GM18505 (cell line): ENCODE data around the gene EML1.
"Not testable (repeated sequence)": the region's sequence is repeated elsewhere in the genome, so short reads cannot be mapped to it uniquely, and the experiment has no call there.

Experiments
- ATAC-seq: cut with Tn5 transposase; IDR thresholded peaks from one replicate; pipeline ENCODE4 v1.9.1; 2021; ENCODE audit not compliant: unreplicated experiment
- POLR2A ChIP-seq: IDR thresholded peaks from 4 replicates; pipeline ENCODE4 v1.6.1; 2011; ENCODE audit warnings: borderline replicate concordance; ENCODE audit not compliant: insufficient read depth, insufficient read length; ENCODE audit errors: extremely low read depth

The EML1 gene

DNA sequence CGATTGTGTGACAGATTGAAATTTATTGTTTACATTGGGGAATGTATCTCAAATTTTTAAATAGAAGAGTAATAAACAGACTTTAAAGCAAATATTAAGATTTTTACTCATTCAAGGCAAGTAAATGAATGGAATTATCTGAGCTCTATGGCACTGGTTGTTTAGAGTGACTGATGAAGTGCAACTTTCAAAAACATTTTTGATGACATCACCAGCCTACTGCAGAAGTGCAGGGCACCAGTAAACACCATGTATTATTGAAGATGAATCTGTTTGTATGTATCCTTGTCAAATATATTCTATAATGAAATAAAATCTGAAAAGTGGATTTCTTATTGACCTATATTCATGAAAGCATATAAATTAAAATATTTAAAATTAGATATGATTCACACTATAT lies 148.0 kb downstream of the EML1 start:
- TF ChIP-seq POLR2A = no peak
- ATAC-seq = no peak

- TF ChIP-seq POLR2A = no peak
- no peak for ATAC-seq
Observed at GRCh38 chr14:99943620-99944019, 150.4 kb downstream of the EML1 start.

GRCh38 chr14:99944241-99944651 lies 151.0 kb downstream of the EML1 start:
- TF ChIP-seq POLR2A = no peak
- no peak for ATAC-seq

DNA sequence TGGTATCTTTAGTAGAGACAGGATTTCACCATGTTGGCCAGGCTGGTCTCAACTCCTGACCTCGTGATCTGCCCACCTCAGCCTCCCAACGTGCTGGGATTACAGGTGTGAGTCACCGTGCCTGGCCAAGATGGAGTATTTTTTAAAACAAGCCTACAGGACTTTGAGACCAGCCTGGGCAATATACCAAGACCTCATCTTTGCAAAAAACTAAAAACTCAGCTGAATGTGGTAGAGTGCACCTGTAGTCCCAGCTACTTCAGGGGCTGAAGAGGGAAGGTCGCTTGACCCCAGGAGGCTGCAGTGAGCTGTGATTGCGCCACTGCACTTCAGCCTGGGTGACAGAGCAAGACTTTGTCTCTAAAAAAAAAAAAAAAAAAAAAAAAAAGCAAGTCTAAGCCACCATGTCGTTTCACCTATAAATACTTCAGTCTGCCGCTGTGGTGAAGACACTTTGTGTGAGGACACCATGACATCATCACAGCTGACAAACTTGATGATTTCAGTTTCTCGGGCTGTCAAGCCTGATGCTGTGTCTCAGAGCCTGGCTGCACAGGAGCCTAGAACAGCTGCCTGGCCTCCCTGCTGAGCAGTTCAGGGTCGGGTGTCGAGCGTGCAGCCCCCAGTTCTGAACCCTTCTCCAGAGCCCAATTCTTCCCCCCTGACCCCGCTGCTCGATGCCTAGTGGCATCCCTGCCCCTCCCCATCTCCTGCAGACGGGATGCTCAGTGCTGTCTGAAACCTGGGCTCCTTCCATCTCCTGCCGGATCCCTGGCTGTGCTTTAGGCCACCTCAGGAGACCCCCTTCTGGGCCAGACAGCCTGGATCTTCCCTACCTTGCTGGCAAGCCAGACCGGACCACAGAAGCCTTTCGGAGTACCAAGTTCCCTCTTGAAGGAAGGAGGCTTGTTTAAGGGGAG lies 152.8 kb downstream of the EML1 start:
- no peak for ATAC-seq
- TF ChIP-seq POLR2A = no peak

DNA sequence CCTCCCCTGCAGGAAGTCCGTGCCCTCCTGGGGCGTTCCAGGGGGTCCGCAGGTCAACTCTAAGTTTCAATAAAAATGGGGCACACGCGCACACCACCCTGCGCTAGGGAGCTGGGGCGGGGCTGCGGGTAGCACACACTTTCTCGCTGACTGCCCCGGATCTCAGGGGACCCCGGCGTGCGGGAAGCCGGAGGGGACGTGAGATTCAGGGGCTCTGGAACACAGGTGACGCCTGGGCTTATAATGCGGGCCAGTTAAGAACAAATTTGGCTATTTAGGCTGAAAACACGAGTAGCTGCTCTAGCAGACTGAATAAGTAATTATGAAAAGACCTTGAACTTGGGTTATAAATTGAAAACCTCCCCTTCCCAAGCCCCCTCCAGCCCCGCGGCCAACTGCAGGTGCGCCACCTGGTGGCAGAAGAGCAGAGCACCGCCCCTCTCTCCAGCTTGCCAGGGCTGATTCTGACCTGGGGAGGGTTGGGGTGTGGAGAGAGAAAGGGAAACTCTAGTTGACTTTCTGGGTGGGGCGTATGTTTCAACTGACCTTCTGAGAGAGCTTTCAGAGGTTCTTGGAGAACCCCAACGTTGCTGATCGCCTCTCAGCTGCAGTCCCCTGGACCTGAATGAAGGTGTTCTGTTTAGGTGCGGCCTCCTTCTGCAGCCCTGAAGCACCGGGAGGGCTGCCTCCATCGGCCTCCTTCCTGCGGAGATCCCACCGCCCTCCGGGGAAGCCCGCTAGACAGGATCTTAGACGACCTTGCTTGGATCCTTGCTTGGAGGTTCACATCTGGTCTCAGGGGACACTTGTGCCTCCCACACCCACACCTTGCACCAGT lies 153.7 kb downstream of the EML1 start:
- peak; percentile 67 for ATAC-seq
- TF ChIP-seq POLR2A = no peak

DNA sequence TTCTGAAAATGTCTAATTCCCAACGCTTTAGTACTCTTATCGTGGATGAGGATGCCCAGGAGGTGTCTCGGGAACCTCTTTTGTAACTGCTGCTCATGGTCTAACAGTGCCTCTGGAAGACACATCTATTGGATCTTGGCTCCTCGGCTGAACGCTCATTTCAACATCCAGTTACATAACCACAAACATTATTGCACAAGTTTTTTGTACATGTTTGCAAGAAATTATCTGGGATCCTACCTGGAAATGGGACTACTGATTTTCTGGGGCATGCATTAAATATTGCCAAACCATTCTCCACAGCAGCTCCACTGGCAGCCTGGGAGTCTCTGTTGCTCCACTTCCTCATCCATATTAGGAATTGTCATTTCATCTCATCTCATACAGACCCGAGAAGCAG lies 154.5 kb downstream of the EML1 start:
- TF ChIP-seq POLR2A = no peak
- no peak for ATAC-seq

DNA sequence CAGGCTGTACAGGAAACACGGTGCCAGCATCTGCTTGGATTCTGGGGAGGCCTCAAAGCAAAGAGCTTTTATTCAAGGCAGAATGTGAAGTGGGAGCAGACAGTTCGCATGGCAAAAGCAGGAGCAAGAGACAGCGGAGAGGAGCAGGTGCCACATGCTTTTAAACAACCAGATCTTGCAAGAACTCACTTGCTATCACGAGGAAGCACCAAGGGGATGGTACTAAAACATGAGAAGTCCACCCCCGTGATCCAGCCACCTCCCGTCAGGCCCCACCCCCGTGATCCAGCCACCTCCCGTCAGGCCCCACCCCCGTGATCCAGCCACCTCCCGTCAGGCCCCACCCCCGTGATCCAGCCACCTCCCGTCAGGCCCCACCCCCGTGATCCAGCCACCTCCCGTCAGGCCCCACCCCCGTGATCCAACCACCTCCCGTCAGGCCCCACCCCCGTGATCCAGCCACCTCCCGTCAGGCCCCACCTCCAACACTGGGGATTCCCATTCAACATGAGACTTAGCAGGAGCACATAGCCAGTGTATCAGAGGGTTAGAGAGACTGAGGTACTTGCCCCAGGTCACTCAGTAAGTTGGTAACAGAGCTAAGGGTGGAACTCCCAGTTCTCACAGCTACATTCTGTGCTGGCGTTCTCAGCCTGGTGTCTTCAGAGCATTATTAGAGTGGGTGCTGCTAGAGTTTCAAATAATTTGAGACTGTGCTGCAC lies 156.0 kb downstream of the EML1 start:
- not testable (repeated sequence) for ATAC-seq

GRCh38 chr14:99950181-99950580 lies 157.0 kb downstream of the EML1 start:
- no peak for TF ChIP-seq POLR2A
- ATAC-seq = no peak

GRCh38 chr14:99951085-99951484 lies 157.9 kb downstream of the EML1 start:
- no peak for TF ChIP-seq POLR2A
- ATAC-seq = no peak

- no peak for TF ChIP-seq POLR2A
- ATAC-seq = no peak
Observed at GRCh38 chr14:99952039-99952438, 158.8 kb downstream of the EML1 start.

GRCh38 chr14:99952453-99952852 lies 159.2 kb downstream of the EML1 start:
- ATAC-seq = no peak
- no peak for TF ChIP-seq POLR2A

DNA sequence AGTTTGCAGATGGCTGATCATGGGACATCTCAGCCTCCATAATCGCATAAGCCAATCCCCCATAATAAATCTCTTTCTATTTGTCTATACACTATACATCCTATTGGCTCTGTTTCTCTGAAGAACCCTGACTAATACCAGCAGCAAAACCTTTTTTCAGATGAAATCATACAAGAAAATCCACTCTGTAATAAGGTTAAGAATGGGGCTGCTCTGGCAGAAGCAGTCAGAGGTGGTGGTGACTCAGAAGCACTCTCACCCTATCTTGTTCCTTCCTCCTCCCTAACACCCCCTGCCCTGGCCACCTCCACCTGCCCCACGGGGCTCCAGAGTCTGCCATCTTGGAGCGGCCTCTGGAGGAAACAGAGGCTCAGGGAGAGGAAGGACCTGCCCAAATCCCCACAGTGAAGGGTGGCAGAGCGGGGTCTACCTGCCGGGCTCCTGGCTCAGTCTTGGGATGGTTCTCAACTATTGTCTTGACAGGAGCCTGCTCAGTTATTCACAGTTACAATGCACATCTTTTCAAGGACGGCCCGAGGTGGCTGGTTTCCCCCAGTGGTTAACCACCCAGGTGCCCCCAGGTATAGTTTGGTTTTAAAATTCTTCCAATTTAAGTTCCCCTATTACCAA lies 162.7 kb downstream of the EML1 start:
- ATAC-seq = no peak

DNA sequence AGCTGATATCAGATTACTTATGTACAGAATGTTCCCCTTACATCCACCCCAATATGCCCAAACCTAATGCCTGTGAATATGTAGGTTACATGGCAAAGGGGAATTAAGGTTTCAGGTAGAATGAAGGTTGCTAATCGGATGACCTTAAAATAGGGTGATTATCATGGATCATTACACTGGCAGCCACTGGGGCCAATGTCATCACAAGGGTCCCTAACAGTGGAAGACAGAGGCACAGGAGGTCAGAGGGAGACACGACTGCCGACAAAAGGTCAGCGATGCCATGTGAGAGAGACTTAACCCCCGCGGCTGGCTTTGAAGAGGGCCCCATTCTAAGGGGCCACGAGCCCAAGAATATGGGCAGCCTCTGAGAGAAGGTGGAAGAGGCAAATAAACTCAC lies 165.2 kb downstream of the EML1 start:
- no peak for ATAC-seq
- no peak for TF ChIP-seq POLR2A

More for the DNA sequence above, 162.7 kb downstream of the EML1 start:
- no peak for TF ChIP-seq POLR2A
